ENCODE measurements around the gene BAX.

DNA sequence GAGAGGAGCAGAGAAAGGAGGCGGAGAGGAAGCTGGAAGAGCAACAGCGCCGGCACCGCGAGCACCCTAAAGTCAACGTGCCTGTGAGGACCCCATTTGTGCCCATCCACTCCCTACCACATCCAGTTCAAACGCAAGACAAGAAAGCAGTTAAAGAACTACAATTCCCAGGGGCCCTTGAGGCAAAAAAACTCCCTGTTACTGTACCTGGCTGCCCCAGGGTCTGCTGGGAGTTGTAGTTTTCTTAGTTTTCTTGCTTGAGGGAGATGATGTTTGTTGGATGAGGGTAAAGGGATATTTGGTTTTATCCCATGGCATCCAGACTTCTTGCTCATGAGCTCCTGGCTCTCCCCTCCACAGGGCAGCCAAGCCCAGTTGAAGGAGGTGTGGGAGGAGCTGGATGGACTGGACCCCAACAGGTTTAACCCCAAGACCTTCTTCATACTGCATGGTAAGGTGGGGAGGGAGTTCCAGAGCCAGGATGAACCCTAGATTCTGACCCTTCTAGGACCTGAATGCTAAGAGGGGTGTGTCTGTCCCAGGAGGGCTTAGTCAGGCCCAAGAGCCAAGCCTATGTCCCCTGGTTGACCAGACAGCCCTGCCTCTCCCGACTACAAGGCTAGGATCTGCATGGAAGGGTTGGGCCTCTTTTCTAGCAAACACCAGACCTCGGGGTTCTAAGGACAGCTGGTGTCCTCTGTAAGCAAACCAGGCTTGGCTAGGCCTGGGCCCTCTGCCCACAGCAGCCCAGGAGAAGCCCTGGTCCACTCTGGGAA is 41.4 kb upstream of the BAX start:
- TF ChIP-seq, protein P1, sequence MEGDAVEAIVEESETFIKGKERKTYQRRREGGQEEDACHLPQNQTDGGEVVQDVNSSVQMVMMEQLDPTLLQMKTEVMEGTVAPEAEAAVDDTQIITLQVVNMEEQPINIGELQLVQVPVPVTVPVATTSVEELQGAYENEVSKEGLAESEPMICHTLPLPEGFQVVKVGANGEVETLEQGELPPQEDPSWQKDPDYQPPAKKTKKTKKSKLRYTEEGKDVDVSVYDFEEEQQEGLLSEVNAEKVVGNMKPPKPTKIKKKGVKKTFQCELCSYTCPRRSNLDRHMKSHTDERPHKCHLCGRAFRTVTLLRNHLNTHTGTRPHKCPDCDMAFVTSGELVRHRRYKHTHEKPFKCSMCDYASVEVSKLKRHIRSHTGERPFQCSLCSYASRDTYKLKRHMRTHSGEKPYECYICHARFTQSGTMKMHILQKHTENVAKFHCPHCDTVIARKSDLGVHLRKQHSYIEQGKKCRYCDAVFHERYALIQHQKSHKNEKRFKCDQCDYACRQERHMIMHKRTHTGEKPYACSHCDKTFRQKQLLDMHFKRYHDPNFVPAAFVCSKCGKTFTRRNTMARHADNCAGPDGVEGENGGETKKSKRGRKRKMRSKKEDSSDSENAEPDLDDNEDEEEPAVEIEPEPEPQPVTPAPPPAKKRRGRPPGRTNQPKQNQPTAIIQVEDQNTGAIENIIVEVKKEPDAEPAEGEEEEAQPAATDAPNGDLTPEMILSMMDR (IDR thresholded peaks at IDR 0.05; ENCODE audit: insufficient read depth, low read length) = no peak
- TF ChIP-seq, protein P2, sequence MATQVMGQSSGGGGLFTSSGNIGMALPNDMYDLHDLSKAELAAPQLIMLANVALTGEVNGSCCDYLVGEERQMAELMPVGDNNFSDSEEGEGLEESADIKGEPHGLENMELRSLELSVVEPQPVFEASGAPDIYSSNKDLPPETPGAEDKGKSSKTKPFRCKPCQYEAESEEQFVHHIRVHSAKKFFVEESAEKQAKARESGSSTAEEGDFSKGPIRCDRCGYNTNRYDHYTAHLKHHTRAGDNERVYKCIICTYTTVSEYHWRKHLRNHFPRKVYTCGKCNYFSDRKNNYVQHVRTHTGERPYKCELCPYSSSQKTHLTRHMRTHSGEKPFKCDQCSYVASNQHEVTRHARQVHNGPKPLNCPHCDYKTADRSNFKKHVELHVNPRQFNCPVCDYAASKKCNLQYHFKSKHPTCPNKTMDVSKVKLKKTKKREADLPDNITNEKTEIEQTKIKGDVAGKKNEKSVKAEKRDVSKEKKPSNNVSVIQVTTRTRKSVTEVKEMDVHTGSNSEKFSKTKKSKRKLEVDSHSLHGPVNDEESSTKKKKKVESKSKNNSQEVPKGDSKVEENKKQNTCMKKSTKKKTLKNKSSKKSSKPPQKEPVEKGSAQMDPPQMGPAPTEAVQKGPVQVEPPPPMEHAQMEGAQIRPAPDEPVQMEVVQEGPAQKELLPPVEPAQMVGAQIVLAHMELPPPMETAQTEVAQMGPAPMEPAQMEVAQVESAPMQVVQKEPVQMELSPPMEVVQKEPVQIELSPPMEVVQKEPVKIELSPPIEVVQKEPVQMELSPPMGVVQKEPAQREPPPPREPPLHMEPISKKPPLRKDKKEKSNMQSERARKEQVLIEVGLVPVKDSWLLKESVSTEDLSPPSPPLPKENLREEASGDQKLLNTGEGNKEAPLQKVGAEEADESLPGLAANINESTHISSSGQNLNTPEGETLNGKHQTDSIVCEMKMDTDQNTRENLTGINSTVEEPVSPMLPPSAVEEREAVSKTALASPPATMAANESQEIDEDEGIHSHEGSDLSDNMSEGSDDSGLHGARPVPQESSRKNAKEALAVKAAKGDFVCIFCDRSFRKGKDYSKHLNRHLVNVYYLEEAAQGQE (IDR thresholded peaks at IDR 0.05; ENCODE audit: insufficient replicate concordance, low read depth) = no peak
- no peak for TF ChIP-seq GABPA (IDR thresholded peaks at IDR 0.05; ENCODE audit: low read depth)
